SKM-1 (cell line): ENCODE data around the gene CD27.

ENCODE experiments used
- DNase-seq: peaks from one replicate; lab custom pipeline; 2025; ENCODE audit not compliant: unreplicated experiment; lab: John Stamatoyannopoulos, UW

CD27 gene

GRCh38 chr12:6434205-6435140 lies 10.3 kb upstream of the CD27 start:
- no peak for DNase-seq

- DNase-seq = no peak
Measured at GRCh38 chr12:6435961-6436715, 8.6 kb upstream of the CD27 start.

DNA sequence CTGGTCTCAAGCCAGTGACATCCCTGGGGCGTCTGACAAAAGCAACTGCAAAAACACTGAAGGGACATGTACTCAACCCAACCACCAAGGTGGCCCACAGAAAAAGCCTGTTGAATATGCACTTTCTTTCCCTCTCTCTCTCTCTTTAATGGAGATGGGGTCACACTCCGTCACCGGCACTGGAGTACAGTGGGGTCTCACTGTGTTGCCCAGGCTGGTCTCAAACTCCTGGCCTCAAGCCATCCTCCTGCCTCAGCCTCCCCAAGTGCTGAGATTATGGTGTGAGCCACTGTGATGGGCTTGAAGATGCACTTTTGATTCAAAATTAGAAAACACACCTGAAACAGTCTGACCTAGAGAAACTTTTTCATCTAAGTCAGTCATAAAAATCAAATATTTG lies 7.2 kb upstream of the CD27 start:
- DNase-seq = no peak

GRCh38 chr12:6438345-6438744 lies 6.4 kb upstream of the CD27 start:
- DNase-seq = no peak

- DNase-seq = no peak
Measured at GRCh38 chr12:6440391-6440790, 4.4 kb upstream of the CD27 start.

DNA sequence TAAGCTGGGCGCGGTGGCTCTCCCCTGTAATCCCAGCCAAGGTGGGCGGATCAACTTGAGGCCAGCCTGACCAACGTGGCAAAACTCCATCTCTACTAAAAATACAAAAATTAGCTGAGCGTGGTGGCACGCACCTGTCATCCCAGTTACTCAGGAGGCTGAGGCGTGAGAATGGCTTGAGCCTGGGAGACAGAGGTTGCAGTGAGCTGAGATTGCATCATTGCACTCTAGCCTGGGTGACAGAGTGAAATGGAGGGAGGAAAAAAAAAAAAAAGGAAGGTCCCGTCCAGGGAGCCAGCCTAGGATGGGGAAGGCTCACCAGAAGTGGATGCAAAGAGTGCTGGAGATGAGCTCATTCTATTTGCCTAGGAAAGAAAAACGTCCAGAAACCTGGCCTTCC lies 1.9 kb upstream of the CD27 start:
- DNase-seq = no peak

DNA sequence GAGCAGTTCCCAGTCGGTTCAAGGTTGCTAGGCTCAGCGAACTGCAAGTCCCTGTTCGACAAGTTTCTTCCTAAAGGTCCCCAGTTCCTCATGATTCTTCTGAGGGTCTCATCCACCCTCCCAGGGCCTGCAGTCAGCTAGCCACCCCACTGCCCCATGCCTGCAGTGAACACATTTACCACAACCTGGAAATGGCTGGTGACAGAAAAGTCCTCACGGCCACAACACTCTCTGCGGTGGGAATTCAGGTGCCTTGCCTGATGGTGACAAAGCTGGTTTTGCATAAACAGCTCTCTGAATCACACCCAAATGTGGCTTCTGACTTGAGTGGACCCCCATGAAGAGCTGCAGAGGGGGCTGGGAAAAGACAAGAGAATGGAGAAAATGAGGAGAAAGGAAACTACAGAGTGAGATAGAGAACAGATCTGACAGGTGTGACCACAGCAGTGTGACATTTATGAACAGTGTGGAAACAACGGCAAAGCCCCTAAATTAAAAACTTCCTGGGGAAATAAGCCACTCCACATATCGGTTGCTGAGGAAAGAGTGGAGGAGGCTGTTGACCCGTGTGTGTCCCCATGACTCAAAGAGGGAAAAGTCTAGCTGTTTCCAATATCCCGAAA lies 1.3 kb upstream of the CD27 start:
- no peak for DNase-seq

- no peak for DNase-seq
Measured at GRCh38 chr12:6444031-6444430, 724 bp upstream of the CD27 start.

- DNase-seq = no peak
Measured at GRCh38 chr12:6450091-6450868, 5.5 kb downstream of the CD27 start.

GRCh38 chr12:6450869-6451347 lies 6.2 kb downstream of the CD27 start:
- no peak for DNase-seq

DNA sequence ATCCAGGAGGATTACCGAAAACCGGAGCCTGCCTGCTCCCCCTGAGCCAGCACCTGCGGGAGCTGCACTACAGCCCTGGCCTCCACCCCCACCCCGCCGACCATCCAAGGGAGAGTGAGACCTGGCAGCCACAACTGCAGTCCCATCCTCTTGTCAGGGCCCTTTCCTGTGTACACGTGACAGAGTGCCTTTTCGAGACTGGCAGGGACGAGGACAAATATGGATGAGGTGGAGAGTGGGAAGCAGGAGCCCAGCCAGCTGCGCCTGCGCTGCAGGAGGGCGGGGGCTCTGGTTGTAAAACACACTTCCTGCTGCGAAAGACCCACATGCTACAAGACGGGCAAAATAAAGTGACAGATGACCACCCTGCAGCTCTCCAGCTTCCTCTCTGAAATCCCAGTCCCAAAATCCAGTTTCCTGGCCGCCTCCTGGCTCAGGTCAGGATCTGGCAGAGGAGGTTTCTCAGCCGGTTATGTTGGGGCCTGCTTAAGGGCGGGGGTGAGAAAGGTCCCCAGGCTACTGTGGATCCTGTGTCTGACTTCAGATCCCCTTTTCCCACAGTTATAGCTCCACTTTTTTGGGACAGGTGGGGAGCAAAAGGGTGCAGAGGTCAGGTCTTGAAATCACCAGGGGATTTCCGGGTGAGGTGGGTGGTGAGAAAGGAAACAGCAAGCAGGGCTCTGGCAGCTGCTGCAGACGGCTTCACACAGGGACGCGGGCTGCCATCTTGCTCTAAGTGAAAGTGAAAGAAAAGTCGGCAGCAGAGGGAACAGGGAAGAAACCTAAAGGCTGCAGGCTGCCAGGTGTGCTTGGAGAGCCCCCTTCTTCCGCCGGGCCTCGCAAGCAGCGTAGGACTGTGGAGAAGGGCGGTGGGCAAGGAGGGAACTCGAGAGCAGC lies 6.8 kb downstream of the CD27 start, which contains the start of gene TAPBPL:
TSS of gene TAPBPL (plus strand) at position 695 of the 897 bp plus-strand sequence. CDS start 207 bp downstream, outside the sequence.
- peak; percentile 11 for DNase-seq

DNA sequence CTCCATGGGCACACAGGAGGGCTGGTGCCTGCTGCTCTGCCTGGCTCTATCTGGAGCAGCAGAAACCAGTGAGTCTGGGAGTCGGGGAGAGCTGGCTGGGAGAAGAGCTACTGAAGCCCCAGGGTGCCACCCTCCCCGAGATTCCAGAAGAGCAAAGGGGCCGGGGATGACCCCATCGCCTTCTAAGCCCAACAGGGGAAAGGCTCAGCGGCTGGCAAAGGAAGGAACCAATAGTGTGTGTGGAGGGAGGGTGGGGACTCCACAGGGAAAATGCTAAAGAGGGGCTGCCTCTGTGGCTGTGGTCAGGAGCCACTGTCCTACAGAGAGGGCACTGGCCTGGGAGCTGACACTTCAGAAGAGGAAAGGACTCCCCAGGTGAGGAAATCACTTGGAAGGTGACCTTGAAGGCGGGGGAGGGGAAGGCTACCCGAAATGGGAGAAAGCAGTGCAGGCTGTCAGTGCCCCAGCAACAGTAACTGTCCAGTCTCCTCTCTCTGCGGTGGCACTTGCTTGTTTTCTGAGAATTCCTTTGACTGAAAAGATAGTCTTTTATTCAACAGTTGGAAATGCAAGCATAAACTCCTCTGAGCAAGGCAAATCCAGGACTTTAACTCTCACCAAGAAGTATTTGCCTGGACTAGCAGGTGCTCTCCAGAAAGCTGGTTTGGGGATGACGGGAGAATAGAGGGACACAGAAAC lies 7.6 kb downstream of the CD27 start:
- DNase-seq = no peak

GRCh38 chr12:6452944-6453630 lies 8.3 kb downstream of the CD27 start:
- DNase-seq = no peak

- no peak for DNase-seq
Measured at GRCh38 chr12:6457220-6457945, 12.6 kb downstream of the CD27 start.

GRCh38 chr12:6458281-6459003 lies 13.7 kb downstream of the CD27 start:
- no peak for DNase-seq

- DNase-seq = no peak
Measured at GRCh38 chr12:6459004-6459337, 14.2 kb downstream of the CD27 start.

- DNase-seq = no peak
Measured at GRCh38 chr12:6460751-6461371, 16.1 kb downstream of the CD27 start.
